Progenitor cell of endocrine pancreas (in vitro differentiated cells): ENCODE measurements around the gene RYR3. TPM values are rescaled to one million over a fixed set of nuclear protein-coding genes. Genes with fewer than 3 reads are reported as not detected.

Source experiments
- DNase-seq: peaks from one replicate; pipeline ENCODE4 v3.0.0; 2021; ENCODE audit warnings: low spot score; ENCODE audit not compliant: unreplicated experiment
- H3K27ac Mint-ChIP-seq: 2 replicates; pipeline ENCODE4 v1.8.0; 2021; ENCODE audit warnings: mild to moderate bottlenecking, moderate library complexity, mixed read lengths
- H3K27me3 Mint-ChIP-seq: 2 replicates; pipeline ENCODE4 v1.8.0; 2021; ENCODE audit warnings: mixed read lengths
- H3K36me3 Mint-ChIP-seq: 2 replicates; pipeline ENCODE4 v1.8.0; 2022; ENCODE audit warnings: mixed read lengths; ENCODE audit not compliant: insufficient read depth
- H3K4me1 Mint-ChIP-seq: 2 replicates; pipeline ENCODE4 v1.8.0; 2021; ENCODE audit warnings: low read depth, mixed read lengths
- H3K4me3 Mint-ChIP-seq: 2 replicates; pipeline ENCODE4 v1.8.0; 2021; ENCODE audit warnings: low read depth, mild to moderate bottlenecking, moderate library complexity, mixed read lengths
- H3K9me3 Mint-ChIP-seq: 2 replicates; pipeline ENCODE4 v1.8.0; 2021; ENCODE audit warnings: low read depth, mixed read lengths
- CTCF ChIP-seq: fragments of 200-600 bp; sonication (generic); IDR thresholded peaks from one replicate; pipeline ENCODE4 v1.5.0; 2021; ENCODE audit warnings: antibody characterized with exemption, mild to moderate bottlenecking; ENCODE audit not compliant: unreplicated experiment
- total RNA-seq: library from RNA; stranded (reverse); gene quantifications from 2 replicates; pipeline ENCODE4 v1.2.1, GENCODE V29; 2021

Gene RYR3
- total RNA-seq, 1 donor from 2014 or later = 0.07 TPM

- H3K9me3 Mint-ChIP-seq = peaks cover 1% of the 10 kb centered on the region
- no peak for DNase-seq
- no peak overlapping the region for H3K4me3 Mint-ChIP-seq
- H3K4me1 Mint-ChIP-seq = no peaks in the 10 kb centered on the region
- no peak overlapping the region for H3K27ac Mint-ChIP-seq
- no peaks in the 10 kb centered on the region for H3K36me3 Mint-ChIP-seq
- peaks cover 14% of the 10 kb centered on the region for H3K27me3 Mint-ChIP-seq
- TF ChIP-seq CTCF = no peak
Measured at GRCh38 chr15:33494306-33494705, 183.5 kb downstream of the RYR3 start.

GRCh38 chr15:33500432-33501195 is 189.8 kb downstream of the RYR3 start:
- H3K4me1 Mint-ChIP-seq = peaks cover 4% of the 10 kb centered on the region
- no peak for TF ChIP-seq CTCF
- no peak for DNase-seq
- H3K27ac Mint-ChIP-seq = no peak overlapping the region
- H3K27me3 Mint-ChIP-seq = peaks cover 10% of the 10 kb centered on the region
- H3K4me3 Mint-ChIP-seq = no peak overlapping the region
- H3K36me3 Mint-ChIP-seq = no peaks in the 10 kb centered on the region
- H3K9me3 Mint-ChIP-seq = no peaks in the 10 kb centered on the region

- Mint-ChIP-seq H3K9me3 (no peaks in the 10 kb centered on the region), H3K27ac (no peak overlapping the region), H3K36me3 (no peaks in the 10 kb centered on the region), H3K4me1 (peaks cover 6% of the 10 kb centered on the region), H3K4me3 (no peak overlapping the region), H3K27me3 (peaks cover 6% of the 10 kb centered on the region)
- no peak for DNase-seq
- TF ChIP-seq CTCF = no peak
Measured at GRCh38 chr15:33503681-33504080, 192.9 kb downstream of the RYR3 start.

GRCh38 chr15:33506781-33507296 is 196.1 kb downstream of the RYR3 start:
- Mint-ChIP-seq H3K36me3 (no peaks in the 10 kb centered on the region), H3K27ac (no peak overlapping the region), H3K27me3 (peaks cover 6% of the 10 kb centered on the region), H3K4me3 (no peak overlapping the region), H3K9me3 (no peaks in the 10 kb centered on the region), H3K4me1 (peaks cover 6% of the 10 kb centered on the region)
- no peak for DNase-seq
- no peak for TF ChIP-seq CTCF

- H3K27me3 Mint-ChIP-seq = peaks cover 6% of the 10 kb centered on the region
- H3K4me3 Mint-ChIP-seq = no peak overlapping the region
- DNase-seq = no peak
- no peak overlapping the region for H3K27ac Mint-ChIP-seq
- no peaks in the 10 kb centered on the region for H3K36me3 Mint-ChIP-seq
- peaks cover 2% of the 10 kb centered on the region for H3K4me1 Mint-ChIP-seq
- TF ChIP-seq CTCF = no peak
- H3K9me3 Mint-ChIP-seq = no peaks in the 10 kb centered on the region
Measured at GRCh38 chr15:33508703-33509102, 197.9 kb downstream of the RYR3 start.
